H1 (cell line): ENCODE data around the gene QSOX2. TPM values are rescaled to one million over a fixed set of nuclear protein-coding genes. Genes with fewer than 3 reads are reported as not detected.

Experiments used
- CTCF ChIA-PET: fragments of 300-600 bp; sonication (Branson Sonifier 250); formaldehyde crosslinking; loops from one replicate; lab custom pipeline; 2021; ENCODE audit not compliant: partially characterized antibody; lab: Charles Lee
- POLR2A ChIA-PET: fragments of 300-600 bp; sonication (Branson Sonifier 250); formaldehyde crosslinking; loops from one replicate; lab custom pipeline; 2021; ENCODE audit warnings: inconsistent platforms; ENCODE audit not compliant: partially characterized antibody; lab: Charles Lee
- DNase-seq, 2 experiments: peaks; one replicate each; pipeline versions ENCODE4 v3.0.0 to v3.0.0-alpha.2; 2010 to 2022; ENCODE audit warnings: low spot score in 2 of 2, low read depth in 1 of 2, mixed read lengths in 1 of 2
- FAIRE-seq: peaks from 2 replicates; lab custom pipeline; 2011; peaks lifted over from hg19 to GRCh38; lab: Jason Lieb, UNC
- H2AFZ ChIP-seq: 2 replicates; pipeline ENCODE4 v1.8.1; 2012; ENCODE audit warnings: low read length, inconsistent platforms
- H2AK5ac ChIP-seq: 2 replicates; pipeline ENCODE4 v1.6.1; 2013; ENCODE audit warnings: low read depth, low read length
- H2BK120ac ChIP-seq: replicated peaks from 2 replicates; pipeline ENCODE3; 2013; ENCODE audit warnings: low read depth, low read length, inconsistent platforms
- H2BK12ac ChIP-seq: 2 replicates; pipeline ENCODE4 v1.6.1; 2013; ENCODE audit warnings: low read depth, low read length
- H2BK15ac ChIP-seq: 2 replicates; pipeline ENCODE4 v1.6.1; 2013; ENCODE audit warnings: low read length
- H2BK20ac ChIP-seq: 2 replicates; pipeline ENCODE4 v1.6.1; 2013; ENCODE audit warnings: low read length
- H2BK5ac ChIP-seq: 2 replicates; pipeline ENCODE4 v1.6.1; 2013; ENCODE audit warnings: low read depth, low read length
- H3K14ac ChIP-seq: 2 replicates; pipeline ENCODE4 v1.6.1; 2013; ENCODE audit warnings: inconsistent platforms; ENCODE audit not compliant: insufficient read length
- H3K18ac ChIP-seq: 2 replicates; pipeline ENCODE4 v1.6.1; 2013; ENCODE audit warnings: low read length; ENCODE audit errors: extremely low read depth
- H3K23ac ChIP-seq: 2 replicates; pipeline ENCODE4 v1.6.1; 2013; ENCODE audit warnings: inconsistent platforms; ENCODE audit not compliant: insufficient read length
- H3K23me2 ChIP-seq: 2 replicates; pipeline ENCODE4 v1.6.1; 2013; ENCODE audit warnings: low read depth, low read length
- H3K27ac ChIP-seq: 2 replicates; pipeline ENCODE4 v1.6.1; 2011; ENCODE audit warnings: low read depth, low read length, inconsistent platforms
- H3K27me3 ChIP-seq, 4 experiments: replicated peaks in 1 of 4; 1 replicate in 1 of 4; 2 replicates in 3 of 4; pipeline versions ENCODE4 v1.6.1 to v1.8.1; 2011 to 2013; ENCODE audit warnings: low read length in 3 of 4, mild to moderate bottlenecking in 3 of 4, inconsistent platforms in 2 of 4, mixed read lengths in 2 of 4, moderate library complexity in 1 of 4; ENCODE audit not compliant: control insufficient read depth in 3 of 4, insufficient read depth in 3 of 4; ENCODE audit errors: extremely low read depth in 1 of 4
- H3K36me3 ChIP-seq, 4 experiments: 2 replicates each; pipeline versions ENCODE4 v1.6.1 to v1.8.1; 2011 to 2013; ENCODE audit warnings: mild to moderate bottlenecking in 4 of 4, low read length in 3 of 4, moderate library complexity in 2 of 4, control low read depth in 1 of 4, inconsistent platforms in 1 of 4; ENCODE audit not compliant: insufficient read depth in 4 of 4, control insufficient read depth in 2 of 4
- H3K4ac ChIP-seq: replicated peaks from 2 replicates; pipeline ENCODE3; 2013; ENCODE audit warnings: low read length, low read depth, mixed read lengths, inconsistent platforms; ENCODE audit not compliant: insufficient read length
- H3K4me1 ChIP-seq, 4 experiments: replicated peaks in 1 of 4; 1 replicate in 1 of 4; 2 replicates in 3 of 4; pipeline versions ENCODE4 v1.6.1 to v1.8.1; 2011 to 2013; ENCODE audit warnings: low read length in 3 of 4, inconsistent platforms in 2 of 4, mixed read lengths in 1 of 4; ENCODE audit not compliant: insufficient read depth in 4 of 4, control insufficient read depth in 3 of 4
- H3K4me2 ChIP-seq, 2 experiments: 2 replicates each; pipeline versions ENCODE4 v1.6.1 to v1.8.1; 2011 to 2013; ENCODE audit warnings: low read depth in 2 of 2, low read length in 2 of 2, control low read depth in 1 of 2, inconsistent platforms in 1 of 2, mild to moderate bottlenecking in 1 of 2; ENCODE audit not compliant: insufficient read depth in 1 of 2
- H3K4me3 ChIP-seq, 4 experiments: fragments of 200-600, 300-600 bp in 1 of 4; sonication (generic), shearing (Covaris generic), sonication (Bioruptor Twin) in 1 of 4; 2 replicates each; pipeline versions ENCODE4 v1.5.1 to v1.8.1; 2011 to 2016; ENCODE audit warnings: low read length in 4 of 4, low read depth in 3 of 4, control low read depth in 2 of 4, inconsistent platforms in 2 of 4, mild to moderate bottlenecking in 2 of 4, mixed read lengths in 1 of 4, moderate library complexity in 1 of 4; ENCODE audit not compliant: insufficient read depth in 2 of 4; ENCODE audit errors: extremely low read depth in 1 of 4
- H3K56ac ChIP-seq: replicated peaks from 2 replicates; pipeline ENCODE3; 2013; ENCODE audit warnings: low read depth, mild to moderate bottlenecking, mixed read lengths, low read length, inconsistent platforms; ENCODE audit not compliant: insufficient read length
- H3K79me1 ChIP-seq: 2 replicates; pipeline ENCODE4 v1.6.1; 2013; ENCODE audit warnings: low read depth, low read length, control low read depth
- H3K79me2 ChIP-seq, 2 experiments: 2 replicates each; pipeline versions ENCODE4 v1.6.1 to v1.8.1; 2012 to 2013; ENCODE audit warnings: low read length in 2 of 2, mild to moderate bottlenecking in 2 of 2, inconsistent platforms in 1 of 2; ENCODE audit not compliant: insufficient read depth in 2 of 2, control insufficient read depth in 1 of 2
- H3K9ac ChIP-seq, 4 experiments: replicated peaks in 1 of 4; 1 replicate in 1 of 4; 2 replicates in 3 of 4; pipeline versions ENCODE4 v1.6.1 to v1.8.1; 2011 to 2013; ENCODE audit warnings: low read depth in 3 of 4, low read length in 3 of 4, control low read depth in 2 of 4, mild to moderate bottlenecking in 2 of 4, moderate library complexity in 2 of 4, inconsistent platforms in 1 of 4; ENCODE audit errors: extremely low read depth in 1 of 4
- H3K9me3 ChIP-seq, 2 experiments: 2 replicates each; pipeline versions ENCODE4 v1.6.1 to v1.8.1; 2012 to 2013; ENCODE audit warnings: mild to moderate bottlenecking in 2 of 2, moderate library complexity in 2 of 2, control low read depth in 1 of 2, inconsistent platforms in 1 of 2, low read depth in 1 of 2, low read length in 1 of 2, mixed read lengths in 1 of 2; ENCODE audit not compliant: insufficient read depth in 2 of 2
- H4K20me1 ChIP-seq, 2 experiments: replicated peaks in 1 of 2; 2 replicates each; pipeline versions ENCODE3 to v1.8.1; 2011 to 2013; ENCODE audit warnings: inconsistent platforms in 2 of 2, low read length in 2 of 2, mild to moderate bottlenecking in 1 of 2; ENCODE audit not compliant: insufficient read depth in 2 of 2, control insufficient read depth in 1 of 2
- H4K5ac ChIP-seq: 2 replicates; pipeline ENCODE4 v1.6.1; 2013; ENCODE audit warnings: low read length, low read depth, mixed read lengths, inconsistent platforms; ENCODE audit not compliant: insufficient read length
- H4K8ac ChIP-seq: 2 replicates; pipeline ENCODE4 v1.8.0; 2013; ENCODE audit warnings: mild to moderate bottlenecking, moderate library complexity, low read length, inconsistent platforms; ENCODE audit not compliant: insufficient read depth; ENCODE audit errors: extremely low read depth
- H4K91ac ChIP-seq: replicated peaks from 2 replicates; pipeline ENCODE3; 2013; ENCODE audit warnings: low read length, mixed read lengths, inconsistent platforms; ENCODE audit not compliant: insufficient read length
- ASH2L ChIP-seq: fragments of 200-600, 300-600 bp; sonication (generic); IDR thresholded peaks from one replicate; pipeline ENCODE4 v1.7.1; 2017; ENCODE audit warnings: low read length
- BCL11A ChIP-seq, 2 experiments: IDR thresholded peaks; one replicate each; pipeline ENCODE4 v1.6.1; 2011; ENCODE audit warnings: low read depth in 2 of 2, low read length in 2 of 2, mild to moderate bottlenecking in 2 of 2
- CHD1 ChIP-seq: IDR thresholded peaks from 2 replicates; pipeline ENCODE4 v1.6.1; 2012; ENCODE audit warnings: low read depth, low read length, improper control_type of control experiment
- CHD2 ChIP-seq: IDR thresholded peaks from 2 replicates; pipeline ENCODE4 v1.6.1; 2012; ENCODE audit warnings: low read length, improper control_type of control experiment
- HDAC6 ChIP-seq: IDR thresholded peaks from one replicate; pipeline ENCODE4 v1.7.1; 2012; ENCODE audit warnings: low read depth, mild to moderate bottlenecking, inconsistent platforms, low read length, moderate library complexity
- MAFK ChIP-seq: IDR thresholded peaks from 2 replicates; pipeline ENCODE4 v1.6.1; 2012; ENCODE audit warnings: low read depth, mild to moderate bottlenecking, improper control_type of control experiment, low read length
- RAD21 ChIP-seq, 2 experiments: IDR thresholded peaks in 1 of 2; conservative IDR thresholded peaks in 1 of 2; 2 replicates each; pipeline ENCODE4 v1.6.1; 2011; ENCODE audit warnings: low read depth in 2 of 2, low read length in 2 of 2, improper control_type of control experiment in 1 of 2, inconsistent platforms in 1 of 2, mild to moderate bottlenecking in 1 of 2, moderate library complexity in 1 of 2
- SIRT6 ChIP-seq: IDR thresholded peaks from one replicate; pipeline ENCODE4 v1.7.1; 2012; ENCODE audit warnings: low read length, inconsistent platforms
- SP4 ChIP-seq: IDR thresholded peaks from 2 replicates; pipeline ENCODE4 v1.6.1; 2012; ENCODE audit warnings: low read length, inconsistent platforms
- TAF7 ChIP-seq: optimal IDR thresholded peaks from 2 replicates; pipeline ENCODE3; 2011; ENCODE audit warnings: low read depth, mild to moderate bottlenecking, inconsistent platforms, low read length, moderate library complexity, borderline replicate concordance
- WGBS, 2 experiments: shearing (Covaris generic) in 1 of 2; methylation state at CpG; one replicate each; pipeline versions ENCODE4 v1.1.6 to v1.1.7; 2013 to 2015; ENCODE audit warnings: low lambda C conversion rate in 2 of 2, mixed read lengths in 2 of 2, inconsistent platforms in 1 of 2, low coverage in 1 of 2, missing lambda C conversion rate in 1 of 2; ENCODE audit not compliant: insufficient replicate concordance in 2 of 2, insufficient coverage in 1 of 2, insufficient read length in 1 of 2; ENCODE audit errors: extremely low coverage in 1 of 2, missing lambda C conversion rate in 1 of 2; 5-methylcytosine and 5-hydroxymethylcytosine counted together
- polyA plus RNA-seq, 7 experiments: library from polyadenylated mRNA; depleted of rRNA in 3 of 7; stranded (reverse) in 5 of 7; unstranded in 2 of 7; fragments of >200 nt in 5 of 7; fragments of 200-250 nt in 2 of 7; gene quantifications; 1 replicate in 5 of 7; 2 replicates in 1 of 7; 4 replicates in 1 of 7; pipeline versions ENCODE4 v1.2.1 to v1.2.3, GENCODE V29; 2011 to 2013; ENCODE audit warnings: missing spikeins in 2 of 7, mixed read lengths in 2 of 7
- total RNA-seq: library from RNA; stranded (reverse); fragmentation: NEBNext Ultra II Directional; extraction: Animal tissue kit (Norgen Biotek cat#: 25700); gene quantifications from 2 replicates; pipeline ENCODE4 v1.2.1, GENCODE V29; 2021
- TF ChIP-seq, protein P1 (sequence below), 3 experiments: IDR thresholded peaks; 1 replicate in 2 of 3; 2 replicates in 1 of 3; pipeline versions ENCODE4 v1.5.1 to v1.6.1; 2011; ENCODE audit warnings: low read length in 3 of 3, mild to moderate bottlenecking in 3 of 3, inconsistent platforms in 2 of 3, low read depth in 1 of 3, moderate library complexity in 1 of 3; ENCODE audit not compliant: insufficient read depth in 1 of 3; ENCODE audit errors: control extremely low read depth in 1 of 3

QSOX2 gene
- total and polyA plus RNA-seq, 2 of the 8 experiments (the other 6 are each of a cell fraction or from before 2014, with no cell fraction given): 18.0 to 28.6 TPM

DNA sequence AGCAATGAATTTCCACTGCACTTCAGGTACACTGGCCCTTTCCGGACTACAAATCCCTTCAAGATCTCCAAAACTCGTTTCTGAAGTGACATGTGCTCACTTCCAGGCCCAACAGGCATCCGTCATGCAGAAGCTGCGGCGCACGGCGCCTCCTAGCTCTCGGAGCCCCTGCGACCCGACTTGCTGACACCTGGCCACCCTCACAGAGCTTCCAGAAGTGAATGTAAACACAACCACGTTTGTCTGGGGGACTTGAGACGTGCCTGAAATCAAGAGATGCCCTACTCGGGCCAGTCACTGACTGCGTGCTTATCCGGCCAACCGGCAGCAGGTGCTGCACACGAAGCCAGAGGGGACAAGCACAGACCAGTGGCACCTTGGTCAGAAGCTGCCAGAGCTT lies 35.8 kb downstream of the QSOX2 start:
- 84% methylated on average over 17 of the region's 17 CpGs; no CpG with 5 or more reads in 1 of the 2 experiments for WGBS, 2 experiments
- ChIA-PET POLR2A (interaction anchor here (0.8 to 1.4 kb wide), 2 partner anchors 13 to 33 kb away, joined by 4 read pairs; no protein-coding TSS in a partner anchor), CTCF (interaction anchor here (0.7 to 2.5 kb wide), 14 partner anchors 8 to 243 kb away, joined by 3 to 11 read pairs (median 4); no protein-coding TSS in a partner anchor)
- H3K56ac ChIP-seq: no peak overlapping the region
- no peak overlapping the region; the same call in 1 of the 2 replicates for H2BK5ac ChIP-seq
- peaks cover 2 to 5% (median 4%) of the 10 kb centered on the region in 4 experiments; a peak in 6 of 7 replicates for H3K4me1 ChIP-seq
- H2BK120ac ChIP-seq: no peak overlapping the region
- DNase-seq (no peak), FAIRE-seq (no peak)
- H3K4me2 ChIP-seq: no peak overlapping the region
- H3K23ac ChIP-seq: no peak overlapping the region
- H3K18ac ChIP-seq: no peak overlapping the region
- no peak overlapping the region for H2BK20ac ChIP-seq
- H3K4ac ChIP-seq: no peak overlapping the region
- H3K14ac ChIP-seq: no peak overlapping the region
- H3K9ac ChIP-seq: no peak overlapping the region
- H2AFZ ChIP-seq: no peak overlapping the region
- H4K91ac ChIP-seq: no peak overlapping the region
- no peak overlapping the region for H2BK15ac ChIP-seq
- H4K5ac ChIP-seq: no peak overlapping the region
- peaks cover 2 to 20% (median 13%) of the 10 kb centered on the region in 4 experiments; a peak in 7 of 8 replicates for H3K36me3 ChIP-seq
- H4K20me1 ChIP-seq: peaks cover 18 to 32% of the 10 kb centered on the region in 2 experiments
- H3K23me2 ChIP-seq: peaks cover under 1% of the 10 kb centered on the region; the same call in 1 of the 2 replicates
- peaks cover under 1 to 14% (median 12%) of the 10 kb centered on the region in 4 experiments for H3K27me3 ChIP-seq
- H2BK12ac ChIP-seq: no peak overlapping the region
- no peak overlapping the region for H3K27ac ChIP-seq
- H4K8ac ChIP-seq: no peak overlapping the region
- H3K9me3 ChIP-seq: peaks cover 0 to 4% of the 10 kb centered on the region in 2 experiments; a peak in 1 of 4 replicates
- no peak overlapping the region for H2AK5ac ChIP-seq
- no peak overlapping the region for H3K4me3 ChIP-seq
- no peaks in the 10 kb centered on the region for H3K79me2 ChIP-seq
- H3K79me1 ChIP-seq: peaks cover 4% of the 10 kb centered on the region; the same call in 1 of the 2 replicates
- TF ChIP-seq MAFK (no peak), SP4 (no peak), ASH2L (no peak), CHD1 (no peak), CHD2 (no peak), TAF7 (no peak), HDAC6 (no peak), SIRT6 (no peak), BCL11A (IDR thresholded peaks at IDR 0.05; ENCODE audit: low read depth in 2 of 2, low read length in 2 of 2) (no peak), RAD21 (IDR thresholded peaks at IDR 0.05 in 1 of 2, conservative IDR thresholded peaks at IDR 0.05 in 1 of 2; ENCODE audit: low read depth in 2 of 2, low read length in 2 of 2) (peak in 1 of 2 experiments; percentile 7; a peak in 1 of 4 replicates)
- TF ChIP-seq, protein P1, sequence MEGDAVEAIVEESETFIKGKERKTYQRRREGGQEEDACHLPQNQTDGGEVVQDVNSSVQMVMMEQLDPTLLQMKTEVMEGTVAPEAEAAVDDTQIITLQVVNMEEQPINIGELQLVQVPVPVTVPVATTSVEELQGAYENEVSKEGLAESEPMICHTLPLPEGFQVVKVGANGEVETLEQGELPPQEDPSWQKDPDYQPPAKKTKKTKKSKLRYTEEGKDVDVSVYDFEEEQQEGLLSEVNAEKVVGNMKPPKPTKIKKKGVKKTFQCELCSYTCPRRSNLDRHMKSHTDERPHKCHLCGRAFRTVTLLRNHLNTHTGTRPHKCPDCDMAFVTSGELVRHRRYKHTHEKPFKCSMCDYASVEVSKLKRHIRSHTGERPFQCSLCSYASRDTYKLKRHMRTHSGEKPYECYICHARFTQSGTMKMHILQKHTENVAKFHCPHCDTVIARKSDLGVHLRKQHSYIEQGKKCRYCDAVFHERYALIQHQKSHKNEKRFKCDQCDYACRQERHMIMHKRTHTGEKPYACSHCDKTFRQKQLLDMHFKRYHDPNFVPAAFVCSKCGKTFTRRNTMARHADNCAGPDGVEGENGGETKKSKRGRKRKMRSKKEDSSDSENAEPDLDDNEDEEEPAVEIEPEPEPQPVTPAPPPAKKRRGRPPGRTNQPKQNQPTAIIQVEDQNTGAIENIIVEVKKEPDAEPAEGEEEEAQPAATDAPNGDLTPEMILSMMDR (IDR thresholded peaks at IDR 0.05; ENCODE audit: control extremely low read depth in 1 of 3, insufficient read depth in 1 of 3, low read depth in 1 of 3, low read length in 3 of 3): peak in 1 of 3 experiments; percentile 16; a peak in 1 of 4 replicates
